GM12878 (cell line): Measurements from ENCODE around the gene PLA2G2E. TPM values are rescaled to one million over a fixed set of nuclear protein-coding genes. Genes with fewer than 3 reads are reported as not detected.
"Not testable (repeated sequence)": the region's sequence is repeated elsewhere in the genome, so short reads cannot be mapped to it uniquely, and the experiment has no call there.

Source experiments
- ATAC-seq: fragments of 200-7000 bp; cut with Tn5 transposase; 3 replicates; pipeline ENCODE4 v1.9.1; 2020; ENCODE audit warnings: mild to moderate bottlenecking, moderate library complexity
- BruUV-seq: library from RNA; stranded (reverse); fragments of 400-500 nt; replicated peaks from 2 replicates; lab custom pipeline; 2021; lab: Mats Ljungman, UMichigan
- CTCF ChIA-PET: fragments of 300-600 bp; sonication (Branson Sonifier 250); formaldehyde crosslinking; extraction: SDS; loops from one replicate; lab custom pipeline; 2021; ENCODE audit warnings: inconsistent platforms; lab: Yijun Ruan, JAX
- POLR2A ChIA-PET: fragments of 350-600 bp; formaldehyde crosslinking; extraction: SDS; loops from one replicate; lab custom pipeline; 2021; ENCODE audit warnings: inconsistent platforms; lab: Charles Lee
- RAD21 ChIA-PET: fragments of 300-600 bp; sonication (Branson Sonifier 250); formaldehyde crosslinking; loops from one replicate; lab custom pipeline; 2023; ENCODE audit warnings: antibody characterized with exemption; ENCODE audit not compliant: unreplicated experiment; lab: Charles Lee
- SMC1A ChIA-PET: fragments of 300-600 bp; sonication (Branson Sonifier 250); formaldehyde crosslinking; loops from one replicate; lab custom pipeline; 2023; ENCODE audit not compliant: unreplicated experiment, uncharacterized antibody; lab: Charles Lee
- DNase-seq: peaks from one replicate; pipeline ENCODE4 v3.0.0-alpha.2; 2011; ENCODE audit warnings: low read depth, low spot score
- FAIRE-seq: peaks from 3 replicates; lab custom pipeline; 2011; peaks lifted over from hg19 to GRCh38; lab: Jason Lieb, UNC
- H2AFZ ChIP-seq: 2 replicates; pipeline ENCODE4 v1.6.0; 2011; ENCODE audit warnings: low read depth, low read length, control low read depth; ENCODE audit not compliant: control insufficient read depth
- H3K27ac ChIP-seq: 2 replicates; pipeline ENCODE4 v1.5.1; 2011; ENCODE audit warnings: control low read depth; ENCODE audit not compliant: control insufficient read depth, insufficient read depth
- H3K27me3 ChIP-seq, 2 experiments: replicated peaks in 1 of 2; 2 replicates each; pipeline versions ENCODE4 v1.6.0 to v1.6.1; 2011; ENCODE audit warnings: low read length in 1 of 2; ENCODE audit not compliant: control insufficient read depth in 2 of 2, insufficient read depth in 2 of 2
- H3K36me3 ChIP-seq, 2 experiments: 2 replicates each; pipeline ENCODE4 v1.5.1; 2011; ENCODE audit warnings: low read length in 1 of 2; ENCODE audit not compliant: control insufficient read depth in 2 of 2, insufficient read depth in 2 of 2
- H3K4me1 ChIP-seq: 2 replicates; pipeline ENCODE4 v1.6.1; 2011; ENCODE audit warnings: mild to moderate bottlenecking, low read length, moderate library complexity, mixed read lengths; ENCODE audit not compliant: control insufficient read depth, insufficient read depth
- H3K4me2 ChIP-seq: 2 replicates; pipeline ENCODE4 v1.6.0; 2011; ENCODE audit warnings: control low read depth; ENCODE audit not compliant: control insufficient read depth, insufficient read depth
- H3K4me3 ChIP-seq: fragments of 200-600 bp; sonication (generic); 2 replicates; pipeline ENCODE4 v1.5.1; 2016
- H3K79me2 ChIP-seq: 2 replicates; pipeline ENCODE4 v1.6.0; 2011; ENCODE audit warnings: low read length; ENCODE audit not compliant: control insufficient read depth, insufficient read depth
- H3K9ac ChIP-seq: 2 replicates; pipeline ENCODE4 v1.8.0; 2011; ENCODE audit warnings: low read length, control low read depth, mixed read lengths; ENCODE audit not compliant: control insufficient read depth, insufficient read depth
- H3K9me3 ChIP-seq: replicated peaks from 3 replicates; pipeline ENCODE4 v1.5.1; 2011; ENCODE audit warnings: mild to moderate bottlenecking, low read length; ENCODE audit not compliant: control insufficient read depth, insufficient read depth
- H4K20me1 ChIP-seq: 2 replicates; pipeline ENCODE4 v1.6.0; 2011; ENCODE audit not compliant: control insufficient read depth, insufficient read depth
- CHD1 ChIP-seq: IDR thresholded peaks from 2 replicates; pipeline ENCODE4 v1.6.1; 2012; ENCODE audit warnings: low read depth, low read length, improper control_type of control experiment
- CREM ChIP-seq: IDR thresholded peaks from 2 replicates; pipeline ENCODE4 v1.6.1; 2014; ENCODE audit warnings: antibody characterized with exemption, low read depth
- EED ChIP-seq: sonication (generic); IDR thresholded peaks from 2 replicates; pipeline ENCODE4 v1.6.1; 2016; ENCODE audit warnings: antibody characterized with exemption, low read depth
- HSF1 ChIP-seq: fragments of 150-350 bp; IDR thresholded peaks from 2 replicates; pipeline ENCODE4 v1.6.1; 2014; ENCODE audit warnings: mild to moderate bottlenecking, low read depth, low read length
- NR2C1 ChIP-seq: fragments of 450-650 bp; IDR thresholded peaks from 2 replicates; pipeline ENCODE4 v1.6.1; 2017; ENCODE audit warnings: antibody characterized with exemption, mild to moderate bottlenecking, moderate library complexity
- POLR2AphosphoS2 ChIP-seq: IDR thresholded peaks from 2 replicates; pipeline ENCODE4 v1.6.1; 2011; ENCODE audit warnings: low read depth, mild to moderate bottlenecking, low read length, improper control_type of control experiment, moderate library complexity
- WGBS: methylation state at CpG from one replicate; pipeline ENCODE4 v1.1.6; 2016; ENCODE audit warnings: low lambda C conversion rate; ENCODE audit not compliant: insufficient replicate concordance, insufficient coverage; ENCODE audit errors: missing lambda C conversion rate; 5-methylcytosine and 5-hydroxymethylcytosine counted together
- in situ Hi-C: fragments of 300-500 bp; cut with MboI; formaldehyde crosslinking; loops from 9 replicates; pipeline ENCODE4 v1.14.3; 2018; ENCODE audit warnings: mixed read lengths
- intact Hi-C: fragments of 100-400 bp; cut with micrococcal nuclease; formaldehyde crosslinking; loops from one replicate; pipeline ENCODE4 v1.14.2; 2022; ENCODE audit not compliant: unreplicated experiment
- polyA plus RNA-seq, 11 experiments: library from polyadenylated mRNA; depleted of rRNA in 4 of 11; unstranded in 6 of 11; stranded (reverse) in 5 of 11; fragments of >200 nt; fragmentation: Nextera tagmentation in 4 of 11; fragmentation: Illumina TruSeq in 1 of 11; extraction: Ambion mirVana in 4 of 11; extraction: Trizol in 1 of 11; gene quantifications; 1 replicate in 1 of 11; 2 replicates in 10 of 11; pipeline versions ENCODE4 v1.2.1 to v1.2.3, GENCODE V29; 2011 to 2016; ENCODE audit warnings: inconsistent platforms in 2 of 11, missing spikeins in 2 of 11, low read depth in 1 of 11
- total RNA-seq, 4 experiments: library from RNA; depleted of rRNA in 3 of 4; stranded (reverse); fragments of >200 nt in 3 of 4; fragmentation: Illumina TruSeq in 1 of 4; extraction: Trizol in 1 of 4; gene quantifications; 2 replicates each; pipeline versions ENCODE4 v1.2.1 to v1.2.3, GENCODE V29; 2013 to 2021

Gene PLA2G2E
- total and polyA plus RNA-seq, 10 of the 15 experiments (the other 5 are each of a cell fraction or from before 2014, with no cell fraction given): not detected

- H3K27ac ChIP-seq, SMC1A ChIA-PET, in situ Hi-C loops, H3K27me3 ChIP-seq, H3K9ac ChIP-seq, BruUV-seq, CTCF ChIA-PET, ATAC-seq, H3K36me3 ChIP-seq, H4K20me1 ChIP-seq, H3K4me3 ChIP-seq, H2AFZ ChIP-seq, FAIRE-seq, DNase-seq, H3K4me1 ChIP-seq, H3K79me2 ChIP-seq, H3K4me2 ChIP-seq, RAD21 ChIA-PET, H3K9me3 ChIP-seq, intact Hi-C loops, POLR2A ChIA-PET: not testable (repeated sequence)
- 59% methylated on average over 3 of the region's 3 CpGs for WGBS
These were observed 3.7 kb upstream of the PLA2G2E start for GRCh38 chr1:19927130-19927421.

- Histone ChIP-seq H3K4me2 (no peak overlapping the region), H3K9ac (no peak overlapping the region), H3K27ac (no peak overlapping the region), H3K4me3 (no peak overlapping the region), H2AFZ (no peak overlapping the region), H3K79me2 (no peaks in the 10 kb centered on the region), H4K20me1 (no peaks in the 10 kb centered on the region), H3K9me3 (no peaks in the 10 kb centered on the region; the same call in 2 of the 3 replicates), H3K36me3 (no peaks in the 10 kb centered on the region), H3K27me3 (no peaks in the 10 kb centered on the region), H3K4me1 (no peaks in the 10 kb centered on the region)
- intact Hi-C loops: no loop called here
- no TSS peak for BruUV-seq
- no peak for DNase-seq
- no peak for FAIRE-seq
- SMC1A ChIA-PET: no interaction called here
- in situ Hi-C loops: no loop called here
- RAD21 ChIA-PET: no interaction called here
- CTCF ChIA-PET: no interaction called here
- no peak for ATAC-seq
- POLR2A ChIA-PET: no interaction called here
- TF ChIP-seq NR2C1 (no peak), EED (no peak), POLR2AphosphoS2 (no peak), CHD1 (no peak), HSF1 (no peak), CREM (no peak)
- WGBS: 38% methylated on average over 8 of the region's 8 CpGs
These were observed 3.1 kb upstream of the PLA2G2E start for GRCh38 chr1:19926296-19927129.
